Measurements from ENCODE around the gene ERFE.

The ERFE gene

DNA sequence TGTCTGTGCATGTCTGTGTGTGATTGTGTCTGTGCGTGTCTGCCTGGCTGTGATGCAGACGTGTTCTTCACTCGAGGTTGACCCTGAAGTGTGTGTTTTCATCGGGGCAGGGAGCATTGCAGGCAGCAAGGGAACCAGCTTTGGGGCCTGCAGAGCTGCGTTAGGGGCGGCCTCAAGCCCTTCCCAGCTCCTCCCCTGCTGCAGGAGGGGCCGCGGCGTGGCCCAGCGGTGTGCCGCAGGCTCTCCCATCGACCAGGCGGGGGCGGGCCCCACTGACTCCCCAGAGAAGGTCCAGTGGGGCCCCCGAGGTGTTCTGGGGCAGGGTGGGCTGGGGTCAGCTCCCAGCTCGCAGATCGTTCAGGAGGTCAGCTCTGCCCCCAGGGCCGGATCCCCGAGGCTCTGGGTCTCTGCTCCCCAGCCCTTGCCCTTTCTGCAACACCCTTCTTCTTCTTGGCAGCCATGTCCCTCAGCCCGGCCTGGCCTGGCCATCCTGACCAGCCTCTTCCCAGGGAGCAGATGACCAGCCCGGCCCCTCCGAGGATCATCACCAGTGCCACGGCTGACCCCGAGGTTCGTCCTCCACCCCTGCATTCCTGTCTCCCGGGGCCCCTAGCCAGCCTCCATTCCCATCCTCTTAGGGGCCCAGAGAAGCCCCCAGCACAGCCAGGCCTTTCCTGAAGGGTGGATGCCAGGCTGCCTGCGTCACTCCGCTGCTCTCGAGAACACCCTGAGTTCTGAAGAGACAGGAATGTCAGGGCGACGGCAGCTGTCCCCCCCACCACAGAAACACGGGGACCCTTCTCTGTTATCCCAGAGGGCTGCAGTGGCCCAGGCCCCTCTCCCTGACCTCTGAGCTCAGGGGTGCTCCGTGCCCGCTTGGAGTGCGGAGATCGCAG, 31.4 kb upstream of the ERFE start:
- TF ChIP-seq, protein P1, sequence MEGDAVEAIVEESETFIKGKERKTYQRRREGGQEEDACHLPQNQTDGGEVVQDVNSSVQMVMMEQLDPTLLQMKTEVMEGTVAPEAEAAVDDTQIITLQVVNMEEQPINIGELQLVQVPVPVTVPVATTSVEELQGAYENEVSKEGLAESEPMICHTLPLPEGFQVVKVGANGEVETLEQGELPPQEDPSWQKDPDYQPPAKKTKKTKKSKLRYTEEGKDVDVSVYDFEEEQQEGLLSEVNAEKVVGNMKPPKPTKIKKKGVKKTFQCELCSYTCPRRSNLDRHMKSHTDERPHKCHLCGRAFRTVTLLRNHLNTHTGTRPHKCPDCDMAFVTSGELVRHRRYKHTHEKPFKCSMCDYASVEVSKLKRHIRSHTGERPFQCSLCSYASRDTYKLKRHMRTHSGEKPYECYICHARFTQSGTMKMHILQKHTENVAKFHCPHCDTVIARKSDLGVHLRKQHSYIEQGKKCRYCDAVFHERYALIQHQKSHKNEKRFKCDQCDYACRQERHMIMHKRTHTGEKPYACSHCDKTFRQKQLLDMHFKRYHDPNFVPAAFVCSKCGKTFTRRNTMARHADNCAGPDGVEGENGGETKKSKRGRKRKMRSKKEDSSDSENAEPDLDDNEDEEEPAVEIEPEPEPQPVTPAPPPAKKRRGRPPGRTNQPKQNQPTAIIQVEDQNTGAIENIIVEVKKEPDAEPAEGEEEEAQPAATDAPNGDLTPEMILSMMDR (IDR thresholded peaks at IDR 0.05; ENCODE audit: borderline replicate concordance, control extremely low read depth, extremely low read depth, insufficient read depth, missing control alignments) = no peak
- in situ Hi-C loops (cut with MboI; ENCODE audit: low sequenced_read_pairs, unreplicated experiment) = no loop called here
- no peak for DNase-seq (ENCODE audit: low spot score)

DNA sequence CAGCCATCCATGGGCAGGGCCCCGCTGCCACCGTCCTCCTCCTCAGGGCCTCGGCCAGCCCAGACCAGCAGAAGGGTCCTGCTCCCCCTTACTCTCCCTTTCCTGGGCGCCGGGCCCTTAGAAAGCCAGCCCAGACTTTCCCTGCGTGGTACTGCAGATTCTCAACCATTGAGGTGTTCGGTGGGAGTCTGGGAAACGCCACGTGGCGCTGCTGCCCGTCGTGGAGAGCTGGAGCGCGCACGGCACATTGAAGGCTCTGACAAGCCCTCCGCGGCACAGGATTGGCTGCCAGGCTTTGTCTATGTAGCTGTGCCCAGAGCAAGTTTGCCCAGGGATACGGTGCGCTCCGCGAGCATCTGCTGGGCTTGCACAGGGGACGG, 30.7 kb upstream of the ERFE start:
- in situ Hi-C loops (cut with MboI; ENCODE audit: low sequenced_read_pairs, unreplicated experiment) = no loop called here
- DNase-seq (ENCODE audit: low spot score) = no peak
- TF ChIP-seq, protein P1 (IDR thresholded peaks at IDR 0.05; ENCODE audit: borderline replicate concordance, control extremely low read depth, extremely low read depth, insufficient read depth, missing control alignments) = no peak

DNA sequence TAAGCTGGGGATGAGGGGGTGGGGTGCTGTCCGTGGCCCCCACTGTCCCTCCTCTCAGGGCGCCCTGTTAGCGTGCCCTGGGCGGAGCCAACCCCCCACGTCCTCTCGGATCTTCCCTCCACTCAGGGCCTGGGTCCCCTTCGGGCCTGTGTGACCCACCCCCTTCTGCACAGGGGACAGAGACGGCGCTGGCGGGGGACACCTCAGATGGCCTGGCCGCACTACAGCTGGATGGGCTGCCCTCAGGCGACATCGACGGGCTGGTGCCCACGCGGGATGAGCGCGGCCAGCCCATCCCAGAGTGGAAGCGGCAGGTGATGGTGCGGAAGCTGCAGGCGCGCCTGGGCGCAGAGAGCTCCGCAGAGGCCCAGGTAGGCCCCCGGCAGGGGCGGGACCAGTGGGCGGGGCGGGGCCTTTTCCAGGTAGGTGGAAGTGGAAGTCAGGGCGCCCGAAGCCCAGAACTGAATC, 30.2 kb upstream of the ERFE start:
- TF ChIP-seq, protein P1 (IDR thresholded peaks at IDR 0.05; ENCODE audit: borderline replicate concordance, control extremely low read depth, extremely low read depth, insufficient read depth, missing control alignments) = no peak
- in situ Hi-C loops (cut with MboI; ENCODE audit: low sequenced_read_pairs, unreplicated experiment) = no loop called here
- DNase-seq (ENCODE audit: low spot score) = no peak

DNA sequence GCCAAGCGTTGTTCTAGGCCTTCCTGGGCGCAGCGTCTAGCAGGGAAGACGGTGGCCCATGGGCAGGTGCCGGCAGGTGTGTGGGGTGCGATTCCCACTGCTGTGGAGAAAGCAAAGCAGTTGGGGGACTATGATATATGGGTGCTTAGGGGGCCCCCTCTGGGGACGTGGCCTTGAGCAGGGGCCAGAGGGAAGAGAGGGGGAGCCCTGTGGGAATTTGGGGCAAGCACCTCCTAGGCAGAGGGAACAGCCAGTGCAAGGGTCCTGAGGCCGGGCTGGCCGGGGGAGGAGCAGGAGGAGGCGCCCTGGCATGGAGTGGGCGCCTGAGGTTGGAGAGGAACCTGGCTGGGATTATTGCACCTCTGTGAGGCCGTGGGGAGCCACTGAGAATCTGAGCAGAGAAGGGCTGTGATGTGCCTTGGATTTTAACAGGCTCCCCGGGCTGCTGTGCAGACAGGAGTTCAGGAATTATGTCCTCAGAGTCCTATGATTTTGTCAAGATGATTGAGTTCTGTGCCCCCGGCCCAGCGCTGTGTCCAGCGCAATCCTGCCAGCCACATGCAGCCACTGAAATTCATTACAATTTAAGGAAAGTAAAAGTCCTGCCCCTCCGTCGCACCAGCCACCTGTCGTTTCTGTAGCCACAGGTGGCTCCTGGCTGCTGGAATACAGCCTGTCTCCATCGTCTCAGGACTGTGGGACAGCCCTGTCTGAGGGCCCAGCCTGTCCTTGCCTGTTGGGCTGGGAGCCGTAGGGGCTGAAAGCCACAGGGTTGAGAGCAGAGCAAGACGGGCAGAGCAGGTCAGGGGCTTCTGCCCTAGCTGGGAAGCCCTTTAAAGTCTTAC, 29.4 kb upstream of the ERFE start:
- TF ChIP-seq, protein P1 (IDR thresholded peaks at IDR 0.05; ENCODE audit: borderline replicate concordance, control extremely low read depth, extremely low read depth, insufficient read depth, missing control alignments) = no peak
- in situ Hi-C loops (cut with MboI; ENCODE audit: low sequenced_read_pairs, unreplicated experiment) = no loop called here
- DNase-seq (ENCODE audit: low spot score) = no peak

DNA sequence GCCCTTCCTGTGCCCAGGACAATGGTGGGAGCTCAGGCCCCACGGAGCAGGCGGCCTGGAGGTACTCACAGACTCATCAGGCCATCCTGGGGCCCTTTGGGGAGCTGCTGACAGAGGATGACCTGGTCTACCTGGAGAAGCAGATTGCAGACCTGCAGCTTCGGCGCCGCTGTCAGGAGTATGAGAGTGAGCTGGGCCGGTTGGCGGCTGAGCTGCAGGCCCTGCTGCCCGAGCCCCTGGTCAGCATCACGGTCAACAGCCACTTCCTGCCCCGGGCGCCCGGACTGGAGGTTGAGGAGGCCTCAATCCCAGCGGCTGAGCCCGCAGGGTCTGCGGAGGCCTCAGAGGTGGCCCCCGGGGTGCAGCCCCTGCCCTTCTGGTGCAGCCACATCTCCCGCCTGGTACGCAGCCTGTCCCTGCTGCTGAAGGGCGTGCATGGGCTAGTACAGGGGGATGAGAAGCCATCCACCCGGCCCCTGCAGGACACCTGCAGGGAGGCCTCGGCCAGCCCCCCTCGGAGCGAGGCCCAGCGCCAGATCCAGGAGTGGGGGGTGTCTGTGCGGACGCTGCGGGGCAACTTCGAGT, 28.6 kb upstream of the ERFE start:
- no peak for DNase-seq (ENCODE audit: low spot score)
- in situ Hi-C loops (cut with MboI; ENCODE audit: low sequenced_read_pairs, unreplicated experiment) = no loop called here
- TF ChIP-seq, protein P1 (IDR thresholded peaks at IDR 0.05; ENCODE audit: borderline replicate concordance, control extremely low read depth, extremely low read depth, insufficient read depth, missing control alignments) = no peak

Data from GM13976 (cell line).